Mesothelial cell of epicardium (in vitro differentiated cells): ENCODE data around the gene SPHK2. TPM values are rescaled to one million over a fixed set of nuclear protein-coding genes. Genes with fewer than 3 reads are reported as not detected.

ENCODE experiments used
- DNase-seq, 2 experiments: peaks; one replicate each; pipeline ENCODE4 v3.0.0; 2021; ENCODE audit warnings: low spot score in 2 of 2; ENCODE audit not compliant: unreplicated experiment in 2 of 2
- H3K27ac Mint-ChIP-seq: 2 replicates; pipeline ENCODE4 v1.8.0; 2021; ENCODE audit warnings: mixed read lengths
- H3K27me3 Mint-ChIP-seq: 2 replicates; pipeline ENCODE4 v1.8.0; 2021; ENCODE audit warnings: low read depth, mixed read lengths
- H3K36me3 Mint-ChIP-seq: 2 replicates; pipeline ENCODE4 v1.8.0; 2021; ENCODE audit warnings: mixed read lengths
- H3K4me1 Mint-ChIP-seq: 2 replicates; pipeline ENCODE4 v1.8.0; 2021; ENCODE audit warnings: mixed read lengths
- H3K4me3 Mint-ChIP-seq: 2 replicates; pipeline ENCODE4 v1.8.0; 2021; ENCODE audit warnings: mild to moderate bottlenecking, moderate library complexity, mixed read lengths
- H3K9me3 Mint-ChIP-seq: 2 replicates; pipeline ENCODE4 v1.8.0; 2021; ENCODE audit warnings: mixed read lengths
- CTCF ChIP-seq: fragments of 200-600 bp; sonication (generic); IDR thresholded peaks from one replicate; pipeline ENCODE4 v1.5.0; 2021; ENCODE audit warnings: antibody characterized with exemption; ENCODE audit not compliant: unreplicated experiment
- total RNA-seq: library from RNA; stranded (reverse); gene quantifications from 3 replicates; pipeline ENCODE4 v1.2.1, GENCODE V29; 2021

Gene SPHK2
- total RNA-seq, 1 donor from 2014 or later, result 27.7 TPM

GRCh38 chr19:48661711-48662090, 42.4 kb downstream of the SPHK2 start:
- H3K27ac Mint-ChIP-seq, result no peak overlapping the region
- no peak for DNase-seq
- TF ChIP-seq CTCF, result no peak
- peaks cover 8% of the 10 kb centered on the region for H3K4me1 Mint-ChIP-seq
- H3K4me3 Mint-ChIP-seq, result no peak overlapping the region
- H3K27me3 Mint-ChIP-seq, result no peaks in the 10 kb centered on the region
- no peaks in the 10 kb centered on the region for H3K36me3 Mint-ChIP-seq
- H3K9me3 Mint-ChIP-seq, result no peaks in the 10 kb centered on the region

- TF ChIP-seq CTCF, result no peak
- H3K4me3 Mint-ChIP-seq, result no peak overlapping the region
- H3K9me3 Mint-ChIP-seq, result no peaks in the 10 kb centered on the region
- H3K27me3 Mint-ChIP-seq, result no peaks in the 10 kb centered on the region
- H3K36me3 Mint-ChIP-seq, result no peaks in the 10 kb centered on the region
- no peak overlapping the region for H3K27ac Mint-ChIP-seq
- H3K4me1 Mint-ChIP-seq, result peaks cover 2% of the 10 kb centered on the region
- DNase-seq, result no peak
Observed at GRCh38 chr19:48663667-48664066, 44.4 kb downstream of the SPHK2 start.

- no peaks in the 10 kb centered on the region for H3K9me3 Mint-ChIP-seq
- TF ChIP-seq CTCF, result no peak
- no peak overlapping the region for H3K4me3 Mint-ChIP-seq
- DNase-seq, result no peak
- no peak overlapping the region for H3K27ac Mint-ChIP-seq
- no peaks in the 10 kb centered on the region for H3K36me3 Mint-ChIP-seq
- peaks cover 2% of the 10 kb centered on the region for H3K4me1 Mint-ChIP-seq
- no peaks in the 10 kb centered on the region for H3K27me3 Mint-ChIP-seq
Observed at GRCh38 chr19:48664476-48664875, 45.2 kb downstream of the SPHK2 start.

GRCh38 chr19:48665786-48666185, 46.5 kb downstream of the SPHK2 start:
- Mint-ChIP-seq H3K27me3 (no peaks in the 10 kb centered on the region), H3K9me3 (no peaks in the 10 kb centered on the region), H3K4me3 (no peak overlapping the region), H3K4me1 (no peaks in the 10 kb centered on the region), H3K27ac (no peak overlapping the region), H3K36me3 (no peaks in the 10 kb centered on the region)
- no peak for TF ChIP-seq CTCF
- no peak for DNase-seq

- H3K36me3 Mint-ChIP-seq, result no peaks in the 10 kb centered on the region
- no peak for TF ChIP-seq CTCF
- no peaks in the 10 kb centered on the region for H3K9me3 Mint-ChIP-seq
- H3K4me1 Mint-ChIP-seq, result peaks cover 5% of the 10 kb centered on the region
- H3K27ac Mint-ChIP-seq, result no peak overlapping the region
- no peak for DNase-seq
- H3K27me3 Mint-ChIP-seq, result peaks cover under 1% of the 10 kb centered on the region
- H3K4me3 Mint-ChIP-seq, result no peak overlapping the region
Observed at GRCh38 chr19:48668332-48668731, 49.0 kb downstream of the SPHK2 start.

- TF ChIP-seq CTCF, result no peak
- Mint-ChIP-seq H3K4me3 (no peak overlapping the region), H3K9me3 (no peaks in the 10 kb centered on the region), H3K4me1 (peaks cover 5% of the 10 kb centered on the region), H3K27ac (no peak overlapping the region), H3K36me3 (no peaks in the 10 kb centered on the region), H3K27me3 (peaks cover 3% of the 10 kb centered on the region)
- DNase-seq, result no peak
Observed at GRCh38 chr19:48668761-48669160, 49.5 kb downstream of the SPHK2 start.
